Testis (tissue), 2 donors: ENCODE measurements around the gene CD34.
"Not testable (repeated sequence)": the region's sequence is repeated elsewhere in the genome, so short reads cannot be mapped to it uniquely, and the experiment has no call there.

Experiments used
- CTCF ChIP-seq, 3 experiments: fragments of 450-650 bp in 2 of 3; fragments of 200-600 bp in 1 of 3; sonication (generic) in 1 of 3; IDR thresholded peaks; one replicate each; pipeline ENCODE4 v1.5.1; 2016 to 2019; ENCODE audit warnings: antibody characterized with exemption in 3 of 3, mild to moderate bottlenecking in 2 of 3, moderate library complexity in 1 of 3
- POLR2A ChIP-seq: fragments of 450-650 bp; IDR thresholded peaks from one replicate; pipeline ENCODE4 v1.6.1; 2017; ENCODE audit warnings: antibody characterized with exemption, mild to moderate bottlenecking, moderate library complexity

- TF ChIP-seq CTCF (IDR thresholded peaks at IDR 0.05); POLR2A: not testable (repeated sequence)
Observed at GRCh38 chr1:207877914-207878313, 33.0 kb downstream of the CD34 start.
